SK-N-MC (cell line): ENCODE measurements around the gene SRBD1.
"Not testable (repeated sequence)": the region's sequence is repeated elsewhere in the genome, so short reads cannot be mapped to it uniquely, and the experiment has no call there.

Experiments
- DNase-seq: peaks from one replicate; pipeline ENCODE4 v3.0.0-alpha.2; 2011; ENCODE audit warnings: low read depth, low spot score
- H3K27ac ChIP-seq: fragments of 200-600 bp; sonication (generic); 2 replicates; pipeline ENCODE4 v1.5.1; 2016; ENCODE audit warnings: mixed run types
- H3K36me3 ChIP-seq: fragments of 200-600 bp; sonication (generic); 2 replicates; pipeline ENCODE4 v1.6.1; 2017; ENCODE audit warnings: antibody characterized with exemption, low read length, mixed read lengths; ENCODE audit not compliant: insufficient read depth
- H3K4me3 ChIP-seq: fragments of 200-600 bp; sonication (generic); 2 replicates; pipeline ENCODE4 v1.5.1; 2016
- H3K9ac ChIP-seq: fragments of 200-600 bp; sonication (generic); 2 replicates; pipeline ENCODE4 v1.8.0; 2017; ENCODE audit warnings: mixed run types, mixed read lengths; ENCODE audit not compliant: insufficient read length
- H3K9me3 ChIP-seq: fragments of 200-600 bp; sonication (generic); 2 replicates; pipeline ENCODE4 v1.6.1; 2017; ENCODE audit warnings: low read depth, mild to moderate bottlenecking, antibody characterized with exemption, low read length, moderate library complexity, mixed read lengths
- EZH2 ChIP-seq: fragments of 200-600 bp; sonication (generic); IDR thresholded peaks from one replicate; pipeline ENCODE4 v1.6.1; 2017; ENCODE audit warnings: antibody characterized with exemption
- FOXP2 ChIP-seq: optimal IDR thresholded peaks from 2 replicates; pipeline ENCODE3; 2011; ENCODE audit warnings: mild to moderate bottlenecking, moderate library complexity; ENCODE audit not compliant: insufficient read depth; ENCODE audit errors: extremely low read length, control extremely low read depth
- POLR2AphosphoS5 ChIP-seq: IDR thresholded peaks from 2 replicates; pipeline ENCODE4 v1.6.1; 2012; ENCODE audit warnings: mild to moderate bottlenecking, low read depth, low read length, borderline replicate concordance

Gene SRBD1

DNA sequence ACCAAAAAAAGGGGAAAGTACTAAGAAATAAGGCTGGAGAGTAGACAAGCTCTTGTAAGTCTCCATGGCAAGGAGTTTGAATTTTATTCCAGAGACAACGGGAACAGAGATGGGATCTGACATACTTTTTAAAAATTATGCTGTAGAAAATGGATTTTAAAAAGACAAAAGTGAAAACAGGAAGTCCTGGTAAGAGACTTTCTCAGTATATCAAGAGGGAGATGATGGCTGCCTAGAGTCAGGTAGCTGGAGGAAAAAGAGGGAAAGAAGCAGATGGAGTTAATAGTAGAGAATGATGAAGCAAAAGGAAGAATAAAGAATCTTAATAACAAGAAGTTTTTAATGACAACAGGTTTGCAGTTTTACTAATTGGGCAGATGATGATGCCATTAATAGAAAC lies 168.1 kb downstream of the SRBD1 start:
- TF ChIP-seq EZH2 = no peak
- H3K27ac ChIP-seq = no peak overlapping the region
- no peak overlapping the region for H3K9ac ChIP-seq
- H3K4me3 ChIP-seq = no peak overlapping the region
- no peaks in the 10 kb centered on the region for H3K9me3 ChIP-seq
- no peak for DNase-seq
- H3K36me3 ChIP-seq = no peaks in the 10 kb centered on the region

DNA sequence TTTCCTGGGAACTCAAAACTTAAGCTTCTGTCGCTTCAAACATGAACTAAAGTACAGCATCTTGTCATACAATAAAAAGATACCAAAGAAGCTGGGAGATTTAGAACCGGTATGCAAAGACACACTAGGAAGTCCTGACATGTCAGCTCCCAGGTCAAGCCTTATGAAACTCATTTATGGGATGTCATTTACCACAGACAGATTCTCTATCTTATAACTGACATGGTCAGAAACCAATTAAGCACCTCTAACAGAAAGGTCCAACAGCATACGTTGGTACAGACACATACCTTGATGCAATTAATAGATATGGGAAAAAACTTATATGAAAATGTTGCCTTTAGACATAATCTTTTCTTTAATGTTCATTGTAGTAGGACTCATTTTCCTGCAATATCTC lies 169.0 kb downstream of the SRBD1 start:
- no peak overlapping the region for H3K27ac ChIP-seq
- no peak for DNase-seq

DNA sequence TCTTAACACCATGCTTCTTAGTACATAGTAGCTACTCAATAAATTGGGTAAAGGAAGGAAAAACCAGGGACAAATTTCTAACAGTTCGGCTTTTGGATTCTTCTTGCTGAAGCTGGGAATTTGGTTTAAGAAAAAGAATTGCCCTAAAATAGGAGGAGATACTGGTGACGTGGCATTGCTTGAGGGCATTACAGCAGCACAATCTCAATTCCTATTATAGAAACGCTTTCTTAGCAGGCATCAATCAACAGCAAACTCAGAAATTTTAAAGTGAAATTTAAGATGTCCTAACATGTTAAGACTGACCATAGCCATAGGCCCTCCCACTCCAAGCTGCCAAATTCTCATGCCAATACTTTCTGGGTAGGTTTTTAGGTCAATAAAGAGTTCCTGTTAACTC lies 169.5 kb downstream of the SRBD1 start:
- DNase-seq = no peak
- H3K4me3 ChIP-seq = no peak overlapping the region
- no peaks in the 10 kb centered on the region for H3K9me3 ChIP-seq
- TF ChIP-seq POLR2AphosphoS5 = no peak
- no peak for TF ChIP-seq FOXP2
- TF ChIP-seq EZH2 = no peak
- no peak overlapping the region for H3K9ac ChIP-seq
- no peak overlapping the region for H3K27ac ChIP-seq
- H3K36me3 ChIP-seq = no peaks in the 10 kb centered on the region

More for the DNA sequence above, 169.0 kb downstream of the SRBD1 start:
- no peaks in the 10 kb centered on the region for H3K36me3 ChIP-seq
- H3K9ac ChIP-seq = no peak overlapping the region
- no peak for TF ChIP-seq POLR2AphosphoS5
- no peak for TF ChIP-seq FOXP2
- no peak for TF ChIP-seq EZH2
- H3K9me3 ChIP-seq = no peaks in the 10 kb centered on the region
- no peak overlapping the region for H3K4me3 ChIP-seq

DNA sequence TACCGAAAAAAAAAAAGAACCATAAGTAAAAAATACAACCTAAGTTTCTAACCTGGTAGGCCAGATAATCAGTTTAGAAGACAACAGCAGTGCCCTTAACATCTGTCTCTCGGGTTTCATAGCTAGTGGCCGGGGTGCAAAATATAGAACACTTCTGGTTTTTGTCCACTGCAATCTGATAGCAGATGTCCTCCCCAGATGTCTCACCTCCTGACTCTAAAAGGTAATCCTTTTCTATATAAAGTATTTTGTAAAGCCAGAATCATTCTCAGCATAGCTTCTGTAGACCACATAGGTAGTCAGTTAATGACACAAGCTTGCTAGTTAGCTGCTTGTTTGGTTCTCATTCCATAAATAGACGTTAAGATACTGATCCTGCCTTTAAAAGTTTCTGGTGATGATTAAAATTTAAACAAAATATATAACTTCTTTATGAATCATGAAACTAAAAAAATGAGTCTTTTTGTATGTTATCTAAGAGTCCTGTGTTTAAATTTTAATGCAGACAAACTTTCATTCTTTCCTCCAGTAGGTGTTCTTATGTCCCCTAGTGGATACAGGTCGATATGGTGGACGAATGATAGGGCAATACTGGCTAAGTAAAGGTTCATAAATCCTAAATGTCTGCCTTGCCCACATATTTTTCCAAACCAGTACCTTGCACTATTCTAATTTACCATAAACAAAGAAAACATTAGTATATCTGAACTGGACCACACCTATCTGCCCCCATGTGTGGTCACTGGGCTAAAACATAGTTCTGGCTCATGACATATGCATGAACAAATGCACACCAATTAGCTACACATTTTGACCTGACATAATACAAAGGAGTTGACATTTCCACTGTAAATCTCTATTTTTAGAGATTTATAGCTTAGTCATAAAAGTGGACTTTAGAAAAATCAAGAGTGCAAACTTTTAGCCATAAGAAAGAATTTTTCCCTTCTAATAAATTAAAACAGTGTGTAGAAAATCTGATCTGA lies 171.0 kb downstream of the SRBD1 start:
- H3K27ac ChIP-seq = no peak overlapping the region
- no peaks in the 10 kb centered on the region for H3K9me3 ChIP-seq
- no peak overlapping the region for H3K9ac ChIP-seq
- no peaks in the 10 kb centered on the region for H3K36me3 ChIP-seq
- TF ChIP-seq FOXP2 (no peak), EZH2 (no peak), POLR2AphosphoS5 (no peak)
- DNase-seq = no peak
- H3K4me3 ChIP-seq = no peak overlapping the region

DNA sequence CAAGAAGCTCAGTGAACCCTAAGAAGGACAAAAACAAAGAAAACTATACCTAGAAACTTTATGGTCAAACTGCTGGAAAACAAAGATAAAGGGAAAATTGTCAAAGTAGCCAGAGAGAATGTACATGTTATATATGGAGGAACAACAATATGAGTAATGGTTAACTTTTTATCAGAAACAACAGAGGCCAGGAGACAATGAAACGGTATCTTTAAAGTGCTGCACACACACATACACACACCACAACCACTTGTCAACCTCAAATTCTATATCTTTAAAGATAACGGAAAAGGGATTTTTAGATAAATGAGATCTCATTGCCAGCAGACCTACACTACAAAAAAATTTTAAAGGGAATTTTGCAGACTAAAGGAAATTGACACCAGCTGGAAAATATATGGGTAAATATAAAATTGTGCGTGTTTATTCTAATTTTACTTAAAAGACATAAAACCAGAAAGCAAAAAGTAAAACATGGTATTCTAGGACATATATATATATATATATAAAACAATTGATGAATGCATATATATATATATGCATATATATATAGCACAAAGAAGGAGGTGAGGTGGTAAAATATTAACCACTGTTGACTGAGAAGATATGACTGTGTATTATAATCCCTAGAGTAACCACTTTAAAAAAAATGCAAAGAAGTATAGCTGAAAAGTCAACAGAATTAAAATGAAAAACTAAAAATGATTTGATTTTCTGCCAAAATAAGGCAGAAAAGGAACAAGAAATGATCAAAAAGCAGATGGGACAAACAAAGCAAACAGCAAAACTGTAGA lies 172.0 kb downstream of the SRBD1 start:
- Histone ChIP-seq H3K36me3 (no peaks in the 10 kb centered on the region), H3K9ac (no peak overlapping the region), H3K9me3 (no peaks in the 10 kb centered on the region), H3K4me3 (no peak overlapping the region), H3K27ac (no peak overlapping the region)
- no peak for DNase-seq
- no peak for TF ChIP-seq FOXP2
- TF ChIP-seq POLR2AphosphoS5 = no peak
- no peak for TF ChIP-seq EZH2

DNA sequence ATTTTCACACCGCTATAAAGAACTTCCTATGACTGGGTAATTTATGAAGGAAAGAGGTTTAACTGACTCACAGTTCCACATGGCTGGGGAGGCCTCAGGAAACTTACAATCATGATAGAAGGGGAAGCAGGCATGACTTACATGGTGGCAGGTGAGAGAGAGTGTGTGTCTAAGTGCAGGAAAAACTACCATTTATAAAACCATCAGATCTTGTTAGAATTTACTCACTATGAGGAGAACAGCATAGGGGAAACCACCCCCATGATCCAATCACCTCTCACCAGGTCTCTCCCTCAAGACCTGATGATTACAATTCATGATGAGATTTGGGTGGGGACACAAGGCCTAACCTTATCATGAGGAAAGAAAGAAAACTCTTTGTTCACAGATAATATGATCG lies 174.6 kb downstream of the SRBD1 start:
- no peak for DNase-seq
- no peak overlapping the region for H3K27ac ChIP-seq
- no peak overlapping the region for H3K4me3 ChIP-seq
- H3K9ac ChIP-seq = no peak overlapping the region
- no peak for TF ChIP-seq POLR2AphosphoS5
- no peak for TF ChIP-seq FOXP2
- H3K36me3 ChIP-seq = no peaks in the 10 kb centered on the region
- no peaks in the 10 kb centered on the region for H3K9me3 ChIP-seq

DNA sequence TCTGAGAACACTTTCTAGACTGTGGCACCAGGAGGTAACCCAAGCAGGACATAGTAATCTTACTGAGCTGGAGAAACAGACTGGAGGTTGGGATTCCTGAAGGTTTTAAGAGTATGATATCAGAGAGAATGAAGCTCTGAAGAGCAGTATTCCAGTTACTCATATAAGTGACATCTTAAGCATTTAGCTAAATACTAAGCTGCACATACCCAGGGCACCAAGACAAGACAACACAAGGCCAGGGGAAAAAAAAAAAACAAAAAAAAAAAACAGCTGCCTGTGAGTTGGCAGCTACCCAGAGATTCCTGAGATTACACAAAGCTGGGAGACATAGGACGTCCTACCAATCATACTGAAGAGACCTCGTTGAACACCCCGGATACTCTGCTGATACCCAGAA lies 175.8 kb downstream of the SRBD1 start:
- H3K9ac ChIP-seq = no peak overlapping the region
- H3K36me3 ChIP-seq = no peaks in the 10 kb centered on the region
- no peak overlapping the region for H3K27ac ChIP-seq
- no peak for TF ChIP-seq FOXP2
- no peak for TF ChIP-seq EZH2
- TF ChIP-seq POLR2AphosphoS5 = no peak
- no peak for DNase-seq
- H3K4me3 ChIP-seq = no peak overlapping the region
- H3K9me3 ChIP-seq = no peaks in the 10 kb centered on the region

DNA sequence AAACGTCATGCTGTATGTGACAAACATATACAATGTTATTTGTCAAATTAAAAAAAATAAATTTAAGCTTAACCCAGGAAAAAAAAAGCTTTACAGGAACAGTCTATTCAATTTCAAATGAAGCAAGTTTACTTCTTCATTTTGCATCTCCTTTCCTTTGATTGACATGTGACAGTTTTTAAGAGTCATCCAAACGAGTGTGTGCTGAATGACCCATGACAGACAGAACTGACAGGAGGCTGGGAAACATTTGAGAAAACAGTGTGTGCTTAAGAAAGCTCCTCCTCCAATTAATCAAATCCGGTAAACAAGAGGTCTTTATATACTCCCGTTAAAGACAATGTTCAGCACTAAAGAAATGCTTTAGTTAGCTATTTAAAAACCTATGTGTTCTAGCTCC lies 177.7 kb downstream of the SRBD1 start:
- Histone ChIP-seq H3K9me3 (no peaks in the 10 kb centered on the region), H3K36me3 (no peaks in the 10 kb centered on the region), H3K4me3 (no peak overlapping the region), H3K9ac (no peak overlapping the region), H3K27ac (no peak overlapping the region)
- no peak for TF ChIP-seq FOXP2
- no peak for TF ChIP-seq EZH2
- TF ChIP-seq POLR2AphosphoS5 = no peak
- DNase-seq = no peak

DNA sequence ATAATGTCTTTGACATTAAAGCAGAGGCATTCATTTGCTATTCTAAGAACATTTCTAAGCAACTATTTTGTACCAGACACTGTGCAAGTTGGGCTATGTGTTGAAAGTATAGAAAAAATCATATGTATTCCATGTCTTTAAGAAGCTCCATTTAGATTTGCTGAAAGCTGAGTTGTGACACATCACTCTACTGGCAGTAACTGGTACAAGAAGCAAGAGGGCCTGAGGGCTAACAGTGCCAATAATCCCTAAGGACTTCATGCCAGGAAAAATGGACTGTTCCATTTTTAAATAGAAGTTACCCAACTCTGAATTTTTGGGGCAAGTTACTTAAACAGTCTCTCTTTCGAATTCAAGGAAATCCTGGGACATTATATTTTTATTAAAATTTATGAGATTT lies 178.7 kb downstream of the SRBD1 start:
- no peak overlapping the region for H3K9ac ChIP-seq
- no peak for DNase-seq
- H3K36me3 ChIP-seq = no peaks in the 10 kb centered on the region
- TF ChIP-seq FOXP2 = no peak
- H3K4me3 ChIP-seq = no peak overlapping the region
- no peaks in the 10 kb centered on the region for H3K9me3 ChIP-seq
- H3K27ac ChIP-seq = peak overlapping the region; percentile 37; the same call in 1 of the 2 replicates

DNA sequence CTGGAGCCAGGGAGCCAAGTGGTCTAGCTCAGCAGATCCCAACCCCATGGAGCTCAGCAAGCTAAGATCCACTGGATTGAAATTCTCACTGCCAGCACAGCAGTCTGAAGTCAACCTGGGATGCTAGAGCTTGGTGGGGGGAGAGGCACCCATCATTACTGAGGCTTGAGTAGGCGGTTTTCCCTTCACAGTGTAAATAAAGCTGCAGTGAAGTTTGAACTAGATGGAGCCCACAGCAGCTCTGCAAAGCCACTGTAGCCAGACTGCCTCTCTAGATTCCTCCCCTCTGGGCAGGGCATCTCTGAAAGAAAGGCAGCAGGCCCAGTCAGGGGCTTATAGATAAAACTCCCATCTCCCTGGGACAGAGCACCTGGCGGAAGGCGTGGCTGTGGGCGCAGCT lies 185.0 kb downstream of the SRBD1 start:
- not testable (repeated sequence) for H3K9me3 ChIP-seq, H3K4me3 ChIP-seq, DNase-seq, H3K27ac ChIP-seq, H3K36me3 ChIP-seq, H3K9ac ChIP-seq
